K562 (cell line): ENCODE data around the gene NSG2. TPM values are rescaled to one million over a fixed set of nuclear protein-coding genes. Genes with fewer than 3 reads are reported as not detected.
"Not testable (repeated sequence)": the region's sequence is repeated elsewhere in the genome, so short reads cannot be mapped to it uniquely, and the experiment has no call there.

ENCODE experiments used
- DEAF1 ChIP-seq: fragments of 450-650 bp; formaldehyde crosslinking; IDR thresholded peaks from 2 replicates; pipeline ENCODE4 v1.4.0; 2020; ENCODE audit warnings: mild to moderate bottlenecking, moderate library complexity
- REST ChIP-seq, 2 experiments: fragments of 450-650 bp; formaldehyde crosslinking in 1 of 2; IDR thresholded peaks; 2 replicates each; pipeline versions ENCODE4 v1.4.0 to v1.6.1; 2014 to 2020; ENCODE audit warnings: mild to moderate bottlenecking in 2 of 2, borderline replicate concordance in 1 of 2, low read depth in 1 of 2
- polyA plus RNA-seq, 8 experiments: library from polyadenylated mRNA; depleted of rRNA in 4 of 8; stranded (reverse) in 5 of 8; unstranded in 3 of 8; fragments of >200 nt; fragmentation: Nextera tagmentation in 2 of 8; fragmentation: Illumina TruSeq in 1 of 8; extraction: Ambion mirVana in 2 of 8; extraction: Trizol in 1 of 8; gene quantifications; 2 replicates each; pipeline versions ENCODE4 v1.2.1 to v1.2.3, GENCODE V29; 2011 to 2014; ENCODE audit warnings: inconsistent platforms in 1 of 8, missing spikeins in 1 of 8
- total RNA-seq, 7 experiments: library from RNA; depleted of rRNA in 6 of 7; stranded (reverse); fragments of >200 nt in 6 of 7; fragmentation: Illumina TruSeq in 2 of 7; extraction: Trizol in 2 of 7; gene quantifications; 2 replicates each; pipeline versions ENCODE4 v1.2.1 to v1.2.3, GENCODE V29; 2011 to 2021; ENCODE audit warnings: low replicate concordance in 1 of 7

Gene NSG2
- total and polyA plus RNA-seq, 9 of the 15 experiments (the other 6 are each of a cell fraction or from before 2014, with no cell fraction given): not detected

DNA sequence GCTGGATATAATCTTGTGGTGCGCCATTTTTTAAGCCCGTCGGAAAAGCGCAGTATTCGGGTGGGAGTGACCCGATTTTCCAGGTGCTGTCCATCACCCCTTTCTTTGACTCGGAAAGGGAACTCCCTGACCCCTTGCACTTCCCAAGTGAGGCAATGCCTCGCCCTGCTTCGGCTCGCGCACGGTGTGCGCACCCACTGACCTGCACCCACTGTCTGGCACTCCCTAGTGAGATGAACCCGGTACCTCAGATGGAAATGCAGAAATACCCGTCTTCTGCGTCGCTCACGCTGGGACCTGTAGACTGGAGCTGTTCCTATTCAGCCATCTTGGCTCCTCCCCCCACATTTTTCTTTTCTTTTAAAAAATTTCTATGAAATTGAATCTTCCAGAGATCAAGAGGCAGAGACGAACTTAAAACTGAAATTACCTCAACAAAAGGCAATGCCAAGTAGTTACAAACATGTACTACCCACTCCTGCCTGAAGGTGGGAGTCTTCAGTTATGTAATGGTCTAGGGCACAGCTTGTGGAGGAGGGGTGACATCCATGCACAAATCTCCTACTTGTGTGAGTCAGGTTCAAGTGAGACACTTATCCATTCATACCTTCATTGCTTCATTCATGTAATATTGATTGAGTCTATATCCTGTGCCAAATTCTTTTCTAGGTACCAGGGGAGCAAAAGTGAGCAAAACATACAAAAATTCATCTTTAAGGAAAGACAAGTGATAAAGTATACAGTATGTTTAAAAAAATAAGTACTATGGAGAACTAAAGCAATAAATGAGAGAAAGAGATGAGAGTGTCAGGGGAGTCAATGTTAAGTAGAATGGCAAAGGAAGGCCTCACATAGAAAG lies 25.2 kb upstream of the NSG2 start (continued):
- TF ChIP-seq REST (IDR thresholded peaks at IDR 0.05; ENCODE audit: borderline replicate concordance) (peak; percentile 49; the same call in 1 of the 2 replicates), DEAF1 (CRISPR knock-in tag) (0 out of 2 replicates have a peak, but pooled peaks have one; percentile 29)
- TF ChIP-seq REST (CRISPR knock-in tag; IDR thresholded peaks at IDR 0.05; ENCODE audit: low read depth): not testable (repeated sequence)
